Globus pallidus (tissue), 1 donor: ENCODE data around the gene SYNJ1.
"Not testable (repeated sequence)": the region's sequence is repeated elsewhere in the genome, so short reads cannot be mapped to it uniquely, and the experiment has no call there.

Source experiments
- DNase-seq: peaks from one replicate; pipeline ENCODE4 v3.0.0-alpha.2; 2015; ENCODE audit warnings: low spot score

Gene SYNJ1

GRCh38 chr21:32611471-32611997 lies 116.3 kb downstream of the SYNJ1 start:
- peak; percentile 6 for DNase-seq

- DNase-seq, result not testable (repeated sequence)
These were observed 116.9 kb downstream of the SYNJ1 start for GRCh38 chr21:32610940-32611339.

- no peak for DNase-seq
These were observed 119.0 kb downstream of the SYNJ1 start for GRCh38 chr21:32608851-32609250.

- DNase-seq, result no peak
These were observed 122.3 kb downstream of the SYNJ1 start for GRCh38 chr21:32605469-32605868.

- no peak for DNase-seq
These were observed 123.3 kb downstream of the SYNJ1 start for GRCh38 chr21:32604464-32604863.

GRCh38 chr21:32603131-32603530 lies 124.7 kb downstream of the SYNJ1 start:
- DNase-seq, result no peak

- DNase-seq, result no peak
These were observed 125.7 kb downstream of the SYNJ1 start for GRCh38 chr21:32602099-32602498.

- DNase-seq, result no peak
These were observed 128.3 kb downstream of the SYNJ1 start for GRCh38 chr21:32599526-32599925.

GRCh38 chr21:32599091-32599490 lies 128.7 kb downstream of the SYNJ1 start:
- DNase-seq, result no peak

- no peak for DNase-seq
These were observed 130.6 kb downstream of the SYNJ1 start for GRCh38 chr21:32597205-32597604.

GRCh38 chr21:32595431-32595830 lies 132.4 kb downstream of the SYNJ1 start:
- no peak for DNase-seq

GRCh38 chr21:32593690-32594089 lies 134.1 kb downstream of the SYNJ1 start:
- DNase-seq, result no peak

- no peak for DNase-seq
These were observed 134.8 kb downstream of the SYNJ1 start for GRCh38 chr21:32592929-32593502.

GRCh38 chr21:32590130-32590529 lies 137.7 kb downstream of the SYNJ1 start:
- no peak for DNase-seq

- DNase-seq, result no peak
These were observed 140.2 kb downstream of the SYNJ1 start for GRCh38 chr21:32587651-32588050.

- DNase-seq, result no peak
These were observed 140.7 kb downstream of the SYNJ1 start for GRCh38 chr21:32587120-32587519.

GRCh38 chr21:32585970-32586369 lies 141.8 kb downstream of the SYNJ1 start:
- DNase-seq, result no peak

- no peak for DNase-seq
These were observed 142.6 kb downstream of the SYNJ1 start, which contains the start of gene TCP10L for GRCh38 chr21:32585042-32585710. Gene TCP10L (minus strand): TSS chr21:32585523. CDS start chr21:32584304, 1,219 bp downstream.

GRCh38 chr21:32584472-32584871 lies 143.3 kb downstream of the SYNJ1 start:
- no peak for DNase-seq

- DNase-seq, result no peak
These were observed 146.1 kb downstream of the SYNJ1 start for GRCh38 chr21:32581732-32582131.

- no peak for DNase-seq
These were observed 146.9 kb downstream of the SYNJ1 start for GRCh38 chr21:32580949-32581348.
